Hippocampal formation (tissue), 2 donors: ENCODE measurements around the gene DIRAS1.
A peak's percentile ranks its signal among the peaks of the same experiment; 100 is the strongest.

Experiments
- DNase-seq, 2 donors: peaks; one replicate each; lab custom pipeline; 2025; lab: John Stamatoyannopoulos, UW

The DIRAS1 gene

DNA sequence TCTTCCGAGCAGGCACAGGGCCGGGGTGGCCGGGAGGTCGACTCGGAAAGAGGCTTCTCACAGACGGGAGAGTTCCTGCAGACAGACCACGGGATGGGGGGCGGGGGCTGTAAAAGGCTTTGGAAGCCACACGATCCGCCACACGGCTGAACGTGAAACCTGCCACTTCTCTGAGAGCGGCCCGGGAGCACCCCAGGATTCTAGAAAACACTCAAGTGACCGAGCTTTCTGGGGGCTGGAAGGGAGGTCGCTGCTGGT is 34.2 kb upstream of the DIRAS1 start:
- DNase-seq = no peak

DNA sequence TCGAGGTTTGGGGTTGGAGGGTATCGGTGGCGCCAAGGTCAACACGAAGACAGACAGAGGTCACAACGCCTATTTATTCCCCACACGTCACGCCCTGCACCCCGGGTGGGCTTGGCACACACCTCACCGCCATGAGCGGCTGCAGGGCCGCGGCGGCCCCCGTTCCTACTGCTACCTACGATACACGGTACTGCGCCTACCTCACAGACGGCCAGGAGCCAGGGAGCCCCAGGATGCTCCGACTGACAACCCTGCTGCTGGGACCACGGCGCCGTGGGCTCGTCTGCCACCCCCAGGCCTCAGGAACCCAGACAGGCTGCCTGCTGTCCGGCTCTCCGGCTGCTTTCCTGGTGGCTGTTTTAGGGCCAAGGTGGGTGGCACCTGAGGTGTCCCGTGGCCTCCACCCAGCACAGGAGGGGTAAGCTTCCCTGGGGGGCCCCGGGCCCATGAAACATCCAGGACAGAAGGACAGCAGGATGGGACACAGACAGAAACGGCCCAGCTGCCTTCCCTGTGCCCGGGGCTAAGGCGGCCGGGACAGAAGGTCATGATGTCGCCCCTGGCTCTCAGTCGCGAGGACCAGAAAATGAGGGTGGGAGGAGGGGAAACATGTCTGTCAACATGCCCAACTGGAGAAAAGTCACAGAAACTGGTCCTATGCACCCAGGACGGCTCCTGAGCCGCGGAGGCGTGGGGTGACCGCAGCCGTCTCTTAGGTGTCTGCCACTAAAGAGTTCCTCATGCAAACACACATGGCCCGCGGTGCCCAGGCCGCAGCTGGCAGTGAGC is 33.7 kb upstream of the DIRAS1 start:
- no peak for DNase-seq

DNA sequence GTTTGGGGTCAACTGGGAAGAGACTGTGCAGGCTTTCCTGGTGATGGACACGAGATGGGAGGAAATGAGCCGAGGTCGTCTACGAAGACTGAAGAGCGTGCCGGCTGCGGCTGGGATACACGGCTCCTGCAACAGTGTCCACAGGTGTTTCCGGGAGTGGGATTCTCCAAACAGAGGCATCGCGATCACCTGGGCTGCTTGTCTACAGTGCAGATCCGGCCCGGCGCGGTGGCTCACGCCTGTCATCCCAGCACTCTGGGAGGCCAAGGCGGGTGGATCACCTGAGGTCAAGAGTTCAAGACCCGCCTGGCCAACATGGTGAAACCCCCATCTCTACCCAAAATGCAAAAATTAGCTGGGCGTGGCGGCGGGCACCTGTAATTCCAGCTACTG is 30.3 kb upstream of the DIRAS1 start:
- DNase-seq = no peak

DNA sequence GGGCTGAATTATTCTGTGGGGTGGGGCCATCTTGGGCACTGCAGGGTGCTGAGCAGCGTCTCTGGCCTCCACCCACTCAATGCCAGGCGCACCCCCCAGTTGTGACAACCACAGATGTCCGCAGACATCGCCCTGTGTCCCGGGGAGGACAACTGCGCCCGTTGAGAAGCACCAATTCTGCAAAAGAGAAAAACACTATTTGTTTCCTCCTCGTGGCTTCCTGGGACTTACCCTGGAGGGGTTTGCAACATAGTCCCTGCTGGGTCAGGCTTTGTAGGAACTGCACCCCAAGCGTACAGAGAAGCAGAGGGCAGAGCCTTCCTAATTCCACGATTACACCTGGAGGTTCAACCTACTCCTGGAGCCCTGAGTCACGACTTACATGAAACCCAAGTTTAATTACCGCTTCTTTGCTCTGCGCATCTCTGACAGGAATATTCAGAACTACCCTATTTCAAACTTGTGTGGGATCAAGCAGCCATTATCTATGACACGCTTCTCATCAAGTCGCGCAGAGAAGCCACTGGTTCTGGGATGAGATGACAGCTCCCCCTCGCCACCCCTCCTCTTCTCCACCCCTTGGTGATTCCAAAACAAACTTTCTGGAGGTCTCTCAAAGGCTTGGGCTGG is 29.8 kb upstream of the DIRAS1 start:
- DNase-seq = no peak

DNA sequence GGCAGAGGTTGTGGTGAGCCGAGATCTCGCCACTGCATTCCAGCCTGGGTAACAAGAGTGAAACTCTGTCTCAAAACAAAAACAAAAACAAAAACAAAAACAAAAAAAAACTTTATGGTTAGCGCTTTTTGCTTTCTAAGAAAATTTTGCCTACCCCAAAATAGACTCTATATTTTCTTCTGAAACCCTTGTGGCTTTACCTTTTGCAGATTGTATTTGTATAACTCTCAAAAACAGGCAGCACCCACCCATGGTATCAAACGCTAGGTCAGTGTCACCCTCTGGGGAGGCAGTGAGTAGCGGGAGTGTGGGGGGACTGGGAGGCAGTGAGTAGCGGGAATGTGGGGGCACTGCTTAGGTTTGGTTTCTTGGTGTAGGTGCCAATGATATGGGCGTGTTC is 26.2 kb upstream of the DIRAS1 start:
- DNase-seq = no peak

DNA sequence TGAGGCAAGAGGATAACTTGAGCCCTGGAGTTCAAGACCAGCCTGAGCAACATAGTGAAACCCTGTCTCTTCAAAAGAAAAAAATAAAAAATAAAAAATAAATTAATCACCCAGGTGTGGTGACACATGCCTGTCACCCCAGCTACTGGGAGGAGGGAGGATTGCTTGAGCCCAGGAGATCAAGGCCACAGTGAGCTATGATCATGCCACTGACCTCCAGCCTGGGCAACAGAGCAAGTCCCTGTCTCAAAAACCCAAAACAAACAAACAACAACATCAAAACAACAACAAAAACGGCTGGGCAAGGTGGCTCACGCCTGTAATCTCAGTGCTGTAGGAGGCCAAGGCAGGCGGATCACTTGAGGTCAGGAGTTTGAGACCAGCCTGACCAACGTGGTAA is 22.9 kb upstream of the DIRAS1 start:
- no peak for DNase-seq

DNA sequence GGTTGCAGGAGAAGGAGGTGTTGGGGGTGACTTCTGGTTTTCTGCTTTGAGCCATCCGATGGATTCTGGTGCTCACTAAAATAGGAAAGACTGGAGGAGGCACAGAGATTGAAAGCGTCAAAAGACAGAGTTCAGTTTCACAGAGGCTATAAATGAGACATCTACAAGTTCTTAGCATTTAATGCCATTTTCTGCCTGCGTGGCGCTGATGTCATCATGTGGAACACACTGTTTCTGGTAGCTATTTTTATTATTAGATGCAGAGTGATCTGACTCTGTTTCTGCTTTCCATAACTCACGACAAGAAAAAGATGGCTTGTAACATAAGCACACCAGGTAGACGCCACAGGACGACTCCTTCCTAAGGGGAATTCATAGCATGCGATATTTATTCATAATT is 21.9 kb upstream of the DIRAS1 start:
- DNase-seq = no peak

DNA sequence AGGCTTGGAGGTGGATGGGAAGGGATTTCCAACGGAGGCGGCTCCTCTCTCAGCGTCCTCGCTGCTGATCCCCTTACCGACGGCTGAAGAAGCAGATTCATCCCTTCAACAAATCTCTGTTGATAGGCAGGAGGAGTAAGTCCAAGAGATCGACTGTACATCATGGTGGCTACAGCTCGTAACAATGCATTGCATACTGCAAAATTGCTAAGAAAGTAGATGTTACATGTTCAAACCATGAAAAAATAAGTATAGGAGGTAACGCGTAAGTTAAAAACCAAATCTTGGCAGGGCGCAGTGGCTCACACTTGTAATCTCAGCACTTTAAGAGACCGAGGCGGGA is 19.1 kb upstream of the DIRAS1 start:
- DNase-seq = no peak

DNA sequence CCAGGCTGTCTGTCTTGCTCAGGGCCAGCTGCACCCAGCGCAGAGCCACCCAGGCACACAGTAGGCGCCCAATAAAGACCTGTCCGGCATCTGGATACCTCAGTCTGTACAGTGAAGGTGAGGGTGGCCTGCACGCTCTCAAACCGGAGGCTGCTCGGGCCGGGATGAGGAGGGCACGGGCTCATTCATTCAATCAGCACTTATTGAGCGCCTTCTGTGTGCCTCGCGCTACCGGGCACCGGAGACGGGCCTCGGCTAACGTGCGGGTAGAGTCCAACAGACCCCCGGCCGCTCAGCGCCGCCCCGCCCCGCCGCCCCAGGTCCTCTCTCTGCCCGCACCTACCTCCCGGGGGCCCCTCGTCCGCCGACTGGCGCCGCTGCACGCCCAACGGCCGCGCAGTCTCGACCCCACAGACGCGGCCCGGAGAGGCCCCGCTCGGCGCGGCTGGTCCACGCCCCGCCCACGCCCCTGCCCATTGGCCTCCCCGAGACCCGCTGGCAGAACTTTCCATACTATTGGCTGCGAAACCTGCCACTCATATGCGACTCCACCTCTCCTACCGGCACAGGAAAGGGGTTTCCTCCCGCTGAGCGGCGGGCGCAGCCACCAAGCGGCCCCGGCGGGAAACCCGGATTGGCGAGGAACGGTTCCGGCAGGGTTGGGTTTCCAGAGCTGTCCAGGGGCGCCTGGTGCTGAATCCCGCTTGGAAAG is 18.6 kb upstream of the DIRAS1 start, which contains the start of gene SLC39A3:
Gene SLC39A3, minus strand, starts transcription at position 416 of the 712 bp plus-strand sequence. CDS start 2,760 bp downstream, outside the sequence.
- DNase-seq = peak; percentile 90 to 98

DNA sequence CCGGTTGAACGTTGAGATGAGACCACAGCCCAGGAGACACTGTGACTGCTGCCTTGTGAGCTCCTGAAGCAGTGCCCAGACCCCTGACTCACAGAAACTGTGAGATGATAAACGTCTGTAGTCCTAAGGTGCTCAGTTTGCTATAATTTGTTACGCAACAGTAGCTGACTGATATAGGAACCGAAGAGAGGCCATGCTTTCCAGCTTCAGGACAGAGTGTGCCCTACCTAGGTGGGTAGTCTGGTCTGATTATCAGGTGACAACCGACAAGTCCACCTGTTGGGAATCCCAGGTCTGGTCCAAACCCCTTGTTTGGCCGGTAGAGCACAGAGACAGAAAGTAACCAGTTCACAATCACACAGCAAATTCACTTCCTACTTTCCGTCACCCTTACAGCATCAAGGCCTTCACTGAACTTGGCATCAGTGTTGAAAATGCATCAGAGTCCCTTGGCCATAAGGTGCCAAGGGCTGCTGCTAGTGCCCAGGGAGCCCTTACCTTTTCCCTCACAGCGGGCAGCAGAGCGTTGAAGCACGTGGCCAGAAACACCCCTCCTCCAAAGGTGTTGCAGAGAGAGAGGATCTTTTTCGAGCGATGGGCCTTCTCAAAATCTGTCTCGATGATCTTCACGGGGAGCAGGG is 15.5 kb upstream of the DIRAS1 start:
- DNase-seq = no peak

DNA sequence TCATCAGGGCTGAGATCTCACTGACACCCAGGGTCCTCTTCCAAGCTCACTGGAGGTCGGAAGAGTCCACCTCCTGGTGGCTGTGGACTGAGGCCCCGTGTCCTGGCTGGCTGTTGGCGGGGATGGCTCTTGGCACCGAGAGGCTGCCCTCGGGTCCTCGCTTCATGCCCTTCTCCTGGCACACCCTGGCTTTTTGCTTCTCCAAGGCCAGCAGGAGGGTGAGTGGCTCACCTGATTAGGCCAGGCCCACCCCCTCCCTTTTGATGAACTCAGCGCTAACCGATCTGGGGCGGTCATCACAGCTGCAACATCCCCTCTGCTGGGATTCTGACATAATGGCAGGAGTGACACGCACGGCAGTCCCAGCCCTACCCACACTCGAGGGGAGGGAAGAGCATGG is 14.2 kb upstream of the DIRAS1 start:
- DNase-seq = no peak

DNA sequence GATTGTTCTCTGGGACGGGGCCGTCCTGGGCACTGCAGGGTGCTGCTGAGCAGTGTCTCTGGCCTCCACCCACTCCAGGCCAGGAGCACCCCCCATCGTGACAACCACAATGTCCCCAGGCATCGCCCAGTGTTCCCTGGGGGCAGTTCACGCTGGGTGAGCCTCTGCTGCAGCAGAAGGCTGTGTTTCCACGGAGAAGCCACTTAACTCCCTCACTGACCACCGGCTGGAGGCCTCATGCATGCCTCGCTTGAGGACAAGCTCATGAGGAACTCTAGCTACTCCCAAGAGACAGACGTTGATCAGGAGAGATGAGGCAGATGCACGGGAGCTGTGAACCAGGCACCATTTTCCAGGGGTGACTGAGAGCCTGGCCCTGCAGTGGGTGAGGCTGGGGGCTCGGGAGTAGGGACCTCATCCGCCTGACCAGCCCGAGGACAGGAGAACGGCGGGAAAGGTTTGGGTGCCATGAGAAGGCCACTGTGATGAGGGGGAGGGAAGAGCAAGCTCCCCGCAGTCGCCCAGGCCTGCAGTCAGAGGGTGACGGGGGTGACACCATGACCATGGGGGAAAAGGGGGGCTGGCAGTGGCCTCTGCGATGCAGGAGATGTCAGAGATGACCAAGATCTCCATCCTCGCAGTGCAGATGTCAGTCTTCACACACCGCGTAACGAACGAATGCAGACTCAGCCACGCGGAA is 13.6 kb upstream of the DIRAS1 start:
- DNase-seq = no peak

DNA sequence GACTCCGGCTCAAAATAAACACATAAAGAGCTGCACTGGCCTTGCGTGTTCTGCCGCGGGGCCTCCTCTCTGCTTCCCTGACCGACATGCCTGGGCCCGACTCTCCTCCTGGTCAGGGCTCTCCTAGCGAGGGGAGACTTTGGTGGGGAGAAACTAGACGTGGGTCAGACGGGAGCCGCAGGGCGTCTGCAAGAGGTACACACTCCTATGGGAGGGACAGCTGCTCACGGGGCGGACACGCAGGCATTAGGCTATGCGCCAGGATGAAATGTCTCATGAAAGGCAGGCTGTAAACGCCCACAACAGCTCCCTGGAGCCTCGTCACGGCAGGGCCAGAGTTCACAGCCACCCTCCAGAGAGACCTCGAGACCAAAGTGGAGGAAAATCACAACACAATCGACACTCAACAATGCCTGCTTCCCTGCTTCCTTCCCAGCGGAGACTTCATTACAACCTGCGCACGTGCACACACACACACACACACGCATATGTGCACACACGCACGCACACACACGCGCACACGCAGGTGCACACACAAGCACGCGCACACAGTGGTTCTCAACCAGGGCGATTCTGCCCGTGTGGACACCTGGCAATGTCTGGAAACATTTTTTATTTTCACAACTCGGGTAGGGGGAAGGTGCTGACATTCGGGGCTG is 12.9 kb upstream of the DIRAS1 start:
- no peak for DNase-seq

DNA sequence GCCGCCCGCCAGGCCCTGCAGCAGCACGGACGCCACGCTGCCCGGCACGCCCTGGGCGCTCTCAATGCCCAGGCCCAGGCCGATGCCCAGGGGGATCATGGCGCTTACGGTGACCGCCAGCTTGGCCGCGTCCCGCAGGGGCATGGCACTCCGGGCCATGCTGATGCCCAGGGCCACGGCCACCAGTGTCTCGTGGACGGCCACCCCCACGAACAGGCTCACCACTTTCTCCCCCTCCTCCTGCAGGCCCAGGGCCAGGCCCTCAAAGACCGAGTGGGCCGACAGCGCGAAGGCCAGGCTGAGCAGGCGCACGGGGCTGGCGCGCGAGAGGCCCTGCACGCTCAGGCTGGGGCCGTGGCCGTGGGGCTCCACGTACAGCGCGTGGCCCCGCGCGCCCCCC is 11.7 kb upstream of the DIRAS1 start:
- DNase-seq = no peak

DNA sequence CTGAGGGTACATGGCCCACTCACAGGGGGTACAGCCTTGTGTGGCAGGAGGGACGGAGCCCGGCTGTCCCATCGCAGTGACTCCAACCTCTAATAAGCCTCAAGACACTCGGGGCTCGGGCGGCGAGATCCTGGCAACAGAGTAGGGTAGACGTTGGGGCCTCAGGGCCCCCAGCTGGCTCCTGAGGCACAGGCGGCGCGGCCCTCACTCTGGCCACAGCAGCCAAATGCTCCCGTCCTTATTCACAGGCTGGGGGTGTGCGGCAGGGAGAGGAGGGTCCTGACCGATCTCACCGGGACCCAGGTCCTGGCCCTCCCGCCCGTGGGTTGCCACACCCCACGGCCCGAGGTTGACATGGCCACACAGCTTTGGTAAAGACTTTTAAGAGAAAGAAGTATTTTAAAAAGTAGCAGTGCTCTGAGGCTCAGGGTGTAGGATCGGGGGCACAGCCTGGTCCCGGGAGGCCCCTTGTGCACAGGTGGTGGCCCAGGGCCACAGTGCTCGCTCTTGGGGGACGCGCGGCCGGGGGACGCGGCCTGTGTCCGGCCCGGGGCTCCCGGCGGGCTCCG is 11.1 kb upstream of the DIRAS1 start:
- DNase-seq = no peak

DNA sequence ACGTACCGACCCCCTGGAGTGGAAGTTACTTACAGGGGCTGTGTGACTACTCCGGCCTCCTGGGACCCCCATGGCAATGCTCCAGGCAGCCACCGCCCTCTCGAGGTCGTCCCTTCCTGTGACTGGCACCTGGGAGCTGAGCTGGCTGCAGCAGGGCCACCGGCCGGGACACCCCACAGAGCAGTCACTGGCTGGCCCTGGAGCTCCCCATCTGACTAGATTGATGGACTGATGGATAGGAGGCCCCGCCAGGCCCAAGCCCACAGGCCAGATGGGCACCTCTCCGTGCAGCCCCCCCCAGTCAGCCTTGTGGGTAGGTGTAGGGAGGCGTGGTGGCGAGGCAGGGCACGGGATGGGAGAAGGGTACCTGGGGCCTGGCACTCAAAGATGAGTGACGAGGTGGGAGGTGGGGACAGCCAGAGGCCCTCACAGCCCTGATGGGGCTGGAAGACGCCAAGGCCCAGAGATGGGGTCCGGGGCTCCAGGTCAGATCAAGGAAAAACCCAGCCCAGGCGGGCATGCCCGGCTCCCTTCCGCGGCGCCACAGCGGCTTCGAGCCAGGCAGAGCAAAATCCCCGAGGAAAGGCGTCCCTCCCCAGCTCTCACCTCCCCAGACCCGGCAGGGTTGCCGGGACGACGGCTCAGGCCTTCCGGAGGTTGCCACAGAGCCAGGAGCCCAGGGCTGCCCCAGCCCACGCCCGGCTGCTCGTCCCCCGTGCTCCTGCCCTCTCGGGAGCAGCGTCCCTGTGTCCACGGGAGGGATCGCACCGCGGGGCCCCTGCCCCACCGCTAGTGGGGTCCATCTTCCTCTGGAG is 10.2 kb upstream of the DIRAS1 start:
- DNase-seq = no peak

DNA sequence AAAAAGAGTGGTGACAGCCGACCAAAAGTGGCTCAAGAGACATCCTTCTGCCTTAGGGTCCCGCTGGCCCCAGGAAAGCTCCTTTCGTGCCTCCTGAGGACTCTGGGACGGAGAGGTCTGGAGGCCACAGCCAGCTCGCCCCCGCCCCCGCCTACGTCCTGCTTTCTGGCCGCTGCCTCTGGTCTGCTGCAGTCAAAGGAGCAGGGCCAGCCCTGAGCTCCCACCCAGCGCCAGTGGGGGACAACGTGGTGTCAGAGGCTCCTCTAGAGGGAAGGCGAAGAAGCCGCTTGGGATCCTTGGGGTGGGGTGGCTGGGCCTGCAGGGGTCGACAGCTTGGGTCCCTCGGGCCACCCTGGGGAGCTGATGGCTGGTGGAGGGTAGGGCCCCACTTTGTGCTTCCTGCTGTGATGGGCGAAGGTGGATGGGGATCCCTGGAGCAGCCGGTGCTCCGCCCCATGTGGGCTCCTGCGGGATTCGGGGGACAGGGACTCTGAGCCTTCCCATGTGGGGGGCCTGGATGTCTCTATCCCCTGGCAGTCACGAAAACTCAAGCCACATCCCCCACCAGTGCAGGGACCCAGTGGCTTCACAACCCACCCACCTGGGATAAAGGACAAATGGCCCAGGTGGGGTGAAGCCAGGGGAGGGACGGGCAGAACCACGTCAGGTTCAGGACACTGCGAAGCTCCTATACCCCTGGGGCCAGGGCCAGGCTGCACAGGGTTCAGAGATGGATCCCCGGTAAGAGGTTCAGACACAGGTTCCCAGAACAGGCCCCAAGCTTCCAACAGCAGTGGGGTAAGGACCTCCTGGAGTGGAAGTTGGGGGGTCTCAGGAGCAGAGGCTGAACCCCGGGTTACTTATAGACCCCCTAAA is 9.0 kb upstream of the DIRAS1 start:
- DNase-seq = no peak

DNA sequence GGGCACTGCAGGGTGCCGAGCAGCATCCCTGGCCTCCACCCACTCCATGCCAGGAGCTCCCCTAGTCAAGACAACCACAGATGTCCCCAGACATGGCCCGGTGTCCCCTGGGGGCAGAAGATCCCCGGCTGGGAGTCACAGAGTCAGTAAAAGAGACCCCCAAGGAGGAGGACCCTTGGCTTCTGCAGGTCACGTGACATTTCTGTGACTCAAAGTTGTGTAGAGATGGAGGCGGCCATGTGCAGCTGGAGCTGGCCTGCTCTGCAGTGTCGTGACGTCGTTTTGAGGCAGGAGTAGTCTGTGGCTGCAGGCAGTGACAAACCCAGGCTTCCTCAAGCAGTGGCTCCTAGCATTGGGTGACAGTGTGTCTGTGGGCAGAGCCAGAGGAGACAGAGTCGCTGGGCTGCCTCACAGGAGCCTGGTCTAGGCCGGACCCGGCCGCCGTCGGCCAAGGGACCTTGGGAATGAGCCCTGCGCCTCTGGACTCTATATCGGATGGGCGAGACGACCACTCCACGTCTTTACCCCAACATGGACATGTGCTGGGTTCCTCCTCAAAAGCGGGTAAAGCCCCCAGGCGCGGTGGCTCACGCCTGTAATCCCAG is 7.7 kb upstream of the DIRAS1 start:
- no peak for DNase-seq

DNA sequence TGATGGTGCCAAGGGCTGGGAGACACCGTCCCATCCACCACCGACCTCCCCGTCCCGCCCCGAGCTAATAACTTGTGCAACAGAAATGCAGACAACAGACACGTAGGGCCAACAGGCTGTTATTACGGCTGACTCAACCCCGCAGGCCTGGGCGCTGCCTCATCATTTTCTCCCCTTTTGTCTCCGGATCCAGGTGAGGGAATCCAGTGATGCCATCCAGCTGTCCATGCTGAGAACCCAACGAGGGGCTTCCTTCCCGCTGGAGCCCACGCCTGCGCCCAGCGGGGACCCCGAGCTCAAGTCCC is 6.4 kb upstream of the DIRAS1 start:
- DNase-seq = no peak
